GM19025 (cell line): ENCODE results near the gene CLCN3.
"Not testable (repeated sequence)": the region's sequence is repeated elsewhere in the genome, so short reads cannot be mapped to it uniquely, and the experiment has no call there.

ENCODE experiments used
- ATAC-seq: cut with Tn5 transposase; IDR thresholded peaks from one replicate; pipeline ENCODE4 v1.9.1; 2021; ENCODE audit warnings: mild to moderate bottlenecking, low read depth, moderate library complexity; ENCODE audit not compliant: unreplicated experiment

The CLCN3 gene

DNA sequence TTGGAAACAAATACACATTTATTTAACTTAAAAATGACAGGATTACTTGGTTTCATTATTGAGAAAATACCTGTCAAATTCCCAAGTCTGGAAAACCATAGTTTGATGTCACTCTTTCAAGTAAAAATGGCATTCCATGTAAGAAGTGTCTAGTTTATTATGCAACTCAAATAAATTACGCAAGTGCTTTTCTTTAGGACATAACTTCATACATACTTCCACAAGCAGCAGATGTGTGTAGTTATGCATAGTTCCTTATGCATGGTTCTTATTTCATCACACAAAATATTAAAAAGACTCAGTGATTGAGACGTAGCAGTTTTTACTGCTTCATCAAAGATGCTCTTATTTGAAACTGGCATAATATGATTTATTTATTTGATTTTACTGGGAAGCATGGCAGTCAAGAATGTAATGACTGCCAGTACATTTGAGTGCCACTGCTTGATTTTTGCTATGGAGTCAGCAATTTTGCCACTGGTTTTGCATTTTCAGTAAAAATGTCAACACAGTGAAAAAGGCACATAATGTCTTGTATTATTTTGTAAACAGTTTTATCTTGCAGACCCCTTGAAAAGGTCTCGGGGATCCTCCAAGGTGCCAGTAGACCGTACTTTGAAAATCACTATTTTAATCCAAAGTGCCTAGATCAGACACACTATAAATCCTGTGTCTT, 62.1 kb downstream of the CLCN3 start:
- no peak for ATAC-seq

DNA sequence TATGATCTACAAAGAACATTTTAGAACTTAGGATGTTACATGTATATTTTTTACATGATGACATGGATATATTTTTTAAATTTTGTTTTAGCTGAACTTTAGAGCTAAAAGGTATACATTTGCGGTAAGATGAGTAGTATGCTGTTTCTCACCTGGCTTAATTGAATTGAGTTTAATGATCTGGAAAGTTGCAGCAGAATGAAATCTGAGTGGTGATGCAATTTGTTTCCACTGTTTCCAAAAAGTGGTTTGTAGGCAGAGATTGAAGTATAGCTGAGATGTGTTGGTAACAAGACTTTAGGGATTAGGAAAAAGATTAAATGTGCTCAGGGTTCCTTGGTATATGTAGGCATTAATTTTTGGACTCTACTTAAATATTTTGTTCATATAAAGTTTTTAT, 69.3 kb downstream of the CLCN3 start:
- ATAC-seq = no peak

DNA sequence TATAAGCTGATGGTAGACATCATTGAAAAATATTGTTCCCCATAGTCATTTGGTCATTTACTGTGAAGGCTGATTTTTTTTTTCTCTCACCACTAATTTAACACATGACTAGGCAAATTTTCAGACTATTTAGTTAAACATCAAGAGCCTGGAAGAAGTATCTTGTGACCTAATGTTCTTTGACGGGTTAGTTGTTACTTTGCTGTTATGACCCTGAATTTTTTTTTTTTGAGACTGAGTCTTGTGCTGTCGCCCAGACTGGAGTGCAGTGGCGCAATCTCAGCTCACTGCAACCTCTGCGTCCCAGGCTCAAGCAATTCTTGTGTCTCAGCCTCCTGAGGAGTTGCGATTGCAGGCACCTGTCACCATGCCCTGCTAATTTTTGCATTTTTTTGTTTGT, 70.4 kb downstream of the CLCN3 start:
- no peak for ATAC-seq

DNA sequence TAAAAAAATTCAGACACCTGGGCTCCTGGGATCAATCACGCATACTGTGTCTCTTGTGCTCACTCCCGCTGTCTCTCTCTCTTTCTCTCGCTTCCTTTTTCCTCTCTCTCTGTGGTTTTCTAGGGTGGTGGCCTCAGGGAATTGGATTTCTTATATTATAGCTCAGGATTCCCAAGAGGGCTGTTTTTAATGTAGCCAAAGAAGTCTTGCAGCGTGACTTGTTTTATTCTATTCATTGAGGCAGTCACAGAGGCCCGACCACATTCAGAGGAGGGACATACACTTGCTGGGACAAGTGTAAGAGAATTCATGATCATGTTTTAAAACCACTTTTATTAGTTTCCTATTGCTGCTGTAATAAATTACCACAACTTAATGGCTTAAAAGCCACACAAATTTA, 78.0 kb downstream of the CLCN3 start:
- no peak for ATAC-seq

DNA sequence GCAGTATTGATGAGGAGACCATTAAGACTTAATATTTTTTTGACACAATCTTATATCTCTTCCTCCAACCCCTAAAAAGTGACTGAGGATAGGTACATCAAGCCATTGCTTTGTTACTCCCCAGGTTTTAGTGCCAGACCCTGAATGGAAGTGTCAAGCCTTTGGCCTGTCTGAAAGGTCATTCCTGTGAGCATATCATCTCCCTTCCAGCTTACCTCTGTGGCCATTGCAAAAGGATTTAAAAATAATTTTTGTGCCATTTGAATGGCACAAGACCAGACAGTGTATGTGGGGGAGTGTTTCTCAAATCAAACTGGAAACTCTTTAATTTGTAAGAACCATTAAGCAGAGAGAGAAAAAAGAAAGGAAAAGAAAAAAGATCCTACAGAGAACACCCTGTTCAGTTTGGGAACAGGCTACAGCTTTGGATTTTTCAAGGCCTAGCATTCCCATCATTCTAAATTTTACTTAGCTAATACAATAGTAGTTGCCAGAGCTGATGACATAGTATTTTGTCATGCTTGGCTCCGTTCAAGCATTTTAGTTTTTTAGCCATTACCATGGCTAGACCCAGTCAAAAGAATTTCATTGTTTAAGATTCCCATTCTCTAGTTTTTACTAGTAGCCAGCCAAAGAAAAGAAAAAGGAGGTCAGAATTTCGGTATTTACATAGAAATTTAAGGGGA, 87.7 kb downstream of the CLCN3 start:
- no peak for ATAC-seq

DNA sequence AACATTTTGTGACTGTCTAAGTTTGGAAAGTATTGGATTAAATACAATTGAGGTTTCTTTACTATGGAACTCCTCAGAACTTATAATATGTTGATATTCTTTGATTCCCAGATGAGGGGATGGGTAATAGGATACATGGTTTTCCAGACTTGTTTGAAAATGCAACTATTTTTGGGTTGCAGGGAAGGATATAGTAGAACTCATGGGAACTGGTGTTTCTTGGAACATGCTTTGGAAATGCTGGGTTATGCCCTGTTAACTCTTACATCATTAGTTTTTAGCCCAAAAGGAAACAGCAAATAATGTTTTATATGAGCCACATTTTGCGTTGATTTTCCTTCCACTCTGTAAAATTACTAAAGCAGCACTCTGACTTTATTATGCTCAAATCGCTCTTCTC, 95.4 kb downstream of the CLCN3 start:
- no peak for ATAC-seq

DNA sequence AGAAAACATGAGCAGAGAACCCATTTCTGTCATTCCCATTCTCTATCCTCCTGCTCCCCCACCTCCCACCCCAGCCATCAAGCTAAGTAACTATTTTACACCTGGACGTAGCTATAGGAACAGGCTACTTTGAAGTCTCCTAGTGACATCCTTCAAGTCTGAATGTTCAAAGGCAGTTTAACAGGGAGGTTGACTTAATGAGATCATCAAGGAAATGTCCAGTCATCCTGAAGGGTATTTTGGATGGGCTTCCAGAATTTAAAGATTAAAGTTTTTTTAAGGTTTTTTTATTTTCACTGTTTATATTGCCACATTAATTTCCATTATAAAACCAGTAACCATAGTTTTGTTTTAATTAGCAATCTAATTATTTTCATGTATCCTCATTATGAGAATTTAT, 96.3 kb downstream of the CLCN3 start:
- no peak for ATAC-seq

DNA sequence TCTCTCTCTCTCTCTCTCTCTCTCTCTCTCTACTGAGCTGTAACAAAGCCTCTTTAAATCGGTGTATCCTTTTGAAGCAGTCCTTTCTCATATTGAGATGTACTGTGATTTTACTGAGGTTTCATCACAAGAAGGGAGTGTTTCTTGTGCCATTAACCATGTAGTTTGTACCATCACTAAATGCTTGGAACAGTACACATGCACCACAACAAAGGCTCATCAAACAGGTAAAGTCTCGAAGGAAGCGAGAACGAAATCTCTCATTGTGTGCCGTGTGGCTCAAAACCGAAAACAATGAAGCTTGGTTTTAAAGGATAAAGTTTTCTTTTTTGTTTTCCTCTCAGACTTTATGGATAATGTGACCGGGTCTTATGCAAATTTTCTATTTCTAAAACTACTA, 100.2 kb downstream of the CLCN3 start:
- ATAC-seq = no peak

DNA sequence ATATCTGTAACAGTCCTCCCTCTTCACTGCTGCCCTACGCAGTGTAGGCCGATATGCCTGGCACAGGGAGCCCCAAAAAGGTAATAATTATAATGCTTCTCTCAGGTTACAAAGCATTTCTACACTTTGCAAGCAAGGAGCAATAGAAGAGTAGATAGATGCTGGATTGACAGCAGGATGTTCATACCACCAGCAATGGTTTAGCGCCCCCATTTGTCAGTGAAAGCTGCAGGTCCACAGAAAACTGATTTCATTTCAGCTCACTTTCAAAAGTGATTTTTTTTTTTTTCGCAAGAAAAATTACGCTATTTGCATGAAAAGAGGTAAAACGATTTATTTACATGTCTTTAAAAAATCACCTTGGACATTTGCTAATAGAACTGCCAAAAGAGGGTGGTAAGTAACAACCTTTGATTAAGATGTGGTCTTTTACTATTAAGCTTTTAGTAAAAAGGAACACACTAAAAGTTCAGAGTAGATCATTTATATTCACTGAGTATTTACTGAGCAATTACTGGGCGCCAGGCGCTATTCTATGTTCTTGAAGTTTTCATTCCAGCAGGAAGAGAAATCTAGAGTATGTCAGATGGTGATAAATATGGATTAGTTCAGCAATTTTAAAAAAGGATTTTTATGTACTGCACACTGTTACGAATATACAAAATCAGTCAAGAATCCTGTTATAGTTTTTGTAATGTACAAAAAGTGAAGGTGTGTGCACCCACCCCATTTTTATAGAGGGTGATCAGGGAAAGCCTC, 103.0 kb downstream of the CLCN3 start:
- ATAC-seq = no peak

DNA sequence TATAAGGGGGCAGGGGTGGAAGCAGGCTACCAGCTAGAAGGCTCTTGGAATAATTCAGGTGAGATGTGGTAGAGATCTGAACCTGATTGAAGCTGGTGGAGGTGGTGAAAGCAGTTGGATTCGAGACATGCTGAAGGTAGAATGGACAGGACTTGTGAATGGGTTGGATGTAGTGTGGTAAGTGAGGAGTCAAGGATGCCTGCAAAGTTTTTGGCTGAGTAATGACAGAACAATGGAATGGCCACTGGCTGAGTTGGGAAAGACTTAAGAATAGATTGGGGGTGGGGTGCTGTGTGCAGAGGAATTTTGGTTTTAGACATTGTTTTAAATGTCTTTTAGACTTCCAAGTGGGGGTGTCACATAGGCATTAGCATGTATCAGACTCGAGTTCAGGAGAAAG, 103.9 kb downstream of the CLCN3 start:
- ATAC-seq = no peak

DNA sequence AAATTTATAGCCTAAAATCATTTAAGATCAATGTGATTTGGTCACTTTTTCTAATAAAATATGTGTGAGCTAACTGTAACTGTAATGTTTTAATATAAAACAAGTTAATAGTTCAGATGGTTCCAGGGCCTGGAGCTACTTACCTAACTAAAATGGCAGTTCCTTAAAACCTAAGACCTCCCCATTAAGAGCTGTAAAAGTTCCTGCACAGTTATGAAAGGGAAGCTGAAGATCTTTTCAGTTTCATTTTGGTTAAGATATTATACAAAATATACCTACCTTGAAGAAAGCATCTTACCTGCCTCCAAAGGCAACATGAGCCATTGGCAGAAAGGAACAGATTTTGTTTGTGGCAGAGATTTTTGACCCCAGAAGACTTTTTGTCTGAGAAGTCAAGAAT, 107.2 kb downstream of the CLCN3 start:
- no peak for ATAC-seq

DNA sequence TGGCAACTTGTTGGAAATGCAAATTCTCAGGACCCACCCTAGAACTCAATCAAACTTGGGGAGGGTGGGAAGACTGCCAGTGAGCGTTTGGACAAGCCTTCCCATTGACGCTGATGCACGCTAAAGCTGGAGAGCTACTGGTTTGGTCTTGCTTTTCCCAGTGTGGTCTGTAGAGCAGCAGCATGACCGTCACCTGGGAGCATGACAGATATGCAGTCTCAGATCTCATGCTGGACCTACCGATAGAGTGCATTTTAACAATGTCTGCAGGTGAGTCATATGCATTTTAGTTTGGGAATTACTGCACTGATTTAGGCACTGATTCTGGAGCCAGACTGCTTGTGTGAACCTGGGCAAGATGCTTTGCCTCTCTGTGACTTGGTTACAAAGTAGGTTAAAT, 110.2 kb downstream of the CLCN3 start:
- no peak for ATAC-seq

DNA sequence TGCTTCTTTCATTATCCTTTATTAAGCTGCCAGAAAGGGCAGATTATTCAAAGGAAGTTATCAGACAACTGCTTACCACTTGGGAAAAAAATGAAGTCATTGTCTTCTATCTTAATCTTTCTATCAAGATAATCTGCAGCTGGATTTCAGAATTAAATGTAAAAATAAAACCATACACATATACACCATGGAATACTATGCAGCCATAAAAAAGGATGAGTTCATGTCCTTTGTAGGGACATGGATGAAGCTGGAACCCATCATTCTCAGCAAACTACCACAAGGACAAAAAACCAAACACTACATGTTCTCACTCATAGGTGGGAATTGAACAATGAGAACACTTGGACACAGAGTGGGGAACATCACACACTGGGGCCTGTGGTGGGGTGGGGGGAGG, 118.2 kb downstream of the CLCN3 start:
- not testable (repeated sequence) for ATAC-seq

DNA sequence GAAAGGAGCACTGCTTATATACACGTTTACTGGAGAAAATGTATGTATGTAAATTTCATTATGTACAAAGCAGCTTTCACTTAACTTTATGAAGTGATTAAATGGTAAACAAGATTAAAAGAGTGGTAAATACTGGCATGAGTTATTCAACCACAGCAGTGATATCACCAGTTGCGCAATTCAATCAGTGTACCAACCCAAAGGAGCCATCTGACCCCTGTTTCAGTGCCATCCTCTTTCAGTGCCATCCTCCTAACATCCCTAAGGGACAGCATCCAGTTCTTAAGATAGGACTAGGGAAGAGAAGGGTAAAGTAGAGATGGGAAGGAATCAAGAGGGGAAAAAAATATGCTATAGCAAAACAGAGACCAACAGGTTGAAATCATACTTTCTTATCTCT, 121.2 kb downstream of the CLCN3 start:
- ATAC-seq = no peak

DNA sequence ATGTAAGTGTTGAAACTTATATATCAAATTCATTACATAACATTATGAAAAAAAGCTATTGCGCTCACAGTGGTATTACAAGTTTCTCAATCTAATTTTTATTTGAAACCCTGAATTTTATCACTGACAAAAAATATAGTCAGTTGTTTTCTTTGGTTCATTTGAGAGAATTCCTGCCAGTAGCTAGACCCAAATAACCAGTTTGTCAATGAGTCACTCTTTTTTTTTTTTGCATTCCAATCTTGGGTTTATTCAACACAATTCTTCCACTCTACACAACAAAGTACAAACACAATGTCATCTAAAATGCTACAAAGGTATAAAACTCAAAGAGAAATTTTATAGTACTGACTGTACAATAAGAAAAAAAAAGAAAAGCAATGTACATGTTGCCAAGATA, 124.2 kb downstream of the CLCN3 start:
- no peak for ATAC-seq

DNA sequence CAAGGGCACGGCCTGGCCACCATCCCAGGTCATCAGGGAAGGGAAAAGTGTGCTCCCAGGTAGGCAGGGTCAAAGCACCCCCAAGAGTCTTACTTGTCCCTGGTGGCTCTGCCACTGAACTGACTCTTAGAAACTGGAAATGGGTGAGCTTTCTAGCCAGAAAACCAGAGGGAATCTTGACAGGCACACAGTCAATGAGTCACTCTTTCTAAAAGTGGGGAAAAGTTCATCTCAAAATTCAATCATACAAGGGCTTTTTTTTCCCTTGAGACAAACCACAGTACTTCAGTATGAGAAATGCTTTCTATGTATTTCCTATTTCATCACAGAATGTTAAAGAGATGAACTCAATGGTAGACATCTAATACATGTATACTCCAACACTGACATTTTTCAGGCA, 124.9 kb downstream of the CLCN3 start:
- no peak for ATAC-seq

DNA sequence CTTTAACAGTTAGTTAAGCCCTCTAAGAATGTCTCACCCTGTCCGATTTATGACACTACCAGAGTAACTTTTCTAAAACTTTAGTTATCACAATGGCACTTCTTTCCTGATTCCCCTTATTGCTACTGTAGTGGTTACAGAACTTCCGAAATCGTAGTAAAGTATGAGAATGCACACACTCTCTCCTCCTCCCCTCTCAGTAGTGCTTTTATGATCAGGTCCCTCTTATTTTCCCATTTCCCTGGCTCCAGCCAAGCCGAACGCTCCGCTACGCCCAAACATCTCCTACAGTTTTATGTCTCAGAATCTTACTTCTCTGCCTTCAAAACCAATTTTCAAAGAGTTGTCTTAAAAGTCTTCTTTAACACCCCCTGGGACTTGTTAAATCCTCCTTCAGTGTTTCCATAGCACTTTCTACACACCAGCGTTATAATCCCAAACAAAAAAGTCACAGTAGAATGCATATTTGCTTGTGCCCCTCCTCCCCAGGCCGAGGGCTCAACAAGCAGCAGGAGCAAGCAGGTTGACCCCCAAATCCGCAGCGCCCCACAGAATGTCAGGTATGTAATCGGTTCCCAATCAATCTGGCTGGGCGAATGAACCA, 136.7 kb downstream of the CLCN3 start:
- ATAC-seq = peak; percentile 0

DNA sequence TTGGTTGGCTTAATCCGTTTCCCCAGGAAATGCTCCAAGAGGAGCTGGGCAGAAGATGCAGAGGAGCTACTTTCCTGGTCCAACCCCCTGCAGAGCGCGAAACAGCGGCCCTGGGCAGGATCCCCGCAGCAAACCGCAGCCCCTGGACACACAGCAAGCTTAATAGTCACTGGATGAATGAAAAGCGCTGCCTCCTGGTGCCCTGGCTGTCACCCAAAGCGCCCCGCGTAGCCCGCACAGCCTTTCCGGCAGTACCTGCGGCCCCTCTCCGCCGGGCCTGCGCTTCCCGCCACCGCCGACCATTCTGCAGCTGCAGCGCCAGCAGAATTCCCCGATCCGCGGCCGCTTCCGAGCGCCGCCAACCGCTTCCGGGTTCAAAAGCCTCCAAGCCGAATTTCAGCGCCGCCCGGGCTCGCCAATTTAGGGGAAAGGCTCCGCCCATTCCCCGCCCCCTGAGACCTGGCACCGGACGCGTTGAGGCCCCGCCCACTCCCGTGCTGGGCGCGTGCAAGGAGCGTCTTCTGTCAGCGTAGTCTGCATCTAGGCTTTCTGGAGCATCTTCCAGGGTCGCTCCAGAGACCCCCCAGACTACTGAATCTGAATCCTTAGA, 137.3 kb downstream of the CLCN3 start, which contains the start of gene HPF1:
Gene HPF1 (minus strand): TSS at position 370 of the 610 bp plus-strand sequence. CDS start 67 bp downstream, at position 303.
- peak; percentile 93 for ATAC-seq

DNA sequence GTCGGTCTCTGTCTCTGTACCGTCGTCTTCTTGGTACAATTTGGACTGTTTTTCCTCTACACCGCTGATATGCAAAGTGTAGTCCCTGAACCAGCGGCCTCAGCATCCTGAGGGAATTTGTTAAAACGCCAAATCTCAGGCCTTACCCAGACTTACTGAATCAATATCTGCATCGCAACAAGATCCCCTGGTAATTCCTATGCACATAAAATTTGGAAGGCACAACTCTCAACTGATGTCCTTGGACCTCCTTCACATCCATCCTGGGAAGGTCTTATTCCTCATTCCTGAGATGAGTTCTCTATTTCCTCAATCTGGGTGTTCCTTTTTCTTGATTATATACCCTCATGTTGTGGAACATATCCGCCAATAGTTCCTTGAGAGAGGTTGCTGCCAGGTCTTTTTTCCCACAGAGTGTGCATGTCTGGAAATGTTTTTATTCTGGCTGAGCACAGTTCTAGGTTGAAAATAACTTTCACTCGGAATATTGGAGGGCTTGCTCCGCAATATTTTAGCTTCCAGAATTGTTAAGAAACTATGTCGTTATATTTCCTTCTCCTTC, 138.1 kb downstream of the CLCN3 start:
- no peak for ATAC-seq

DNA sequence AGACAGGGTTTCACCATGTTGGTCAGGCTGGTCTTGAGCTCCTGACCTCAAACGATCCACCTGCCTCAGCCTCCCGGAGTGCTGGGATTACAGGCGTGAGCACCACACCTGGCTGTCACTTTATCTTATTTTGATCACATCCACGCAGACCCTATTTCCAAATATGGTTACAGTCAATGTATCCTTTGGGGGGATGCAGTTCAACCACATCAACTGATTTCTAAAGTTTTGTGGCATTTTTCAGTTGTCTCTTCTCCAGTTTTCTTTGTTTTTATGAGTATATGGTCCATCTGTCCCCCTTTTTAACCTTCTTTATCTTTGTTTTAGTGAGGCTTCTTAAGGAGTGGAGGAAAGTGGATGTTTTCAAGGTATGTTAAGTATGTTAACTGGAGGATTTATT, 141.5 kb downstream of the CLCN3 start:
- no peak for ATAC-seq
